ENCODE data around the gene CTNNAL1.
"Not testable (repeated sequence)": the region's sequence is repeated elsewhere in the genome, so short reads cannot be mapped to it uniquely, and the experiment has no call there.

Gene CTNNAL1

DNA sequence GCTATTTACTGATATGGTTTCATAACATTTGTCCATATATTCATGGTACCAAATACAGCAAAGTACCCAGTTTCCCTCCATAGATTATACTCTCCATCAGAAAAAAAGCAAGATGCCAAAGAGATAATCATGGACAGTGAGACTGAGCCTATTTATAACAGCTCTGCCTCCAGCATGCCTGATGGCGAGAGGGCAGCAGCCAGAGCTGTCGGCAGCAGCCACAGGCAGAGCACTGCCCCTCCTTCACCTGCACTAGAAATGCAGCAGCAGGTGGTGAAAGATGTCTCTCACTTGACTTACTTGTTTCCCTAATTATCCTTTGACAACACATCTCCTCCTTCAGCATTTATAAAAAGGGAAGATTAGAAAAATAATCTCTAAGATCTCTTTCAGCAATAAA, 32.4 kb downstream of the CTNNAL1 start:
- DNase-seq, result no peak

DNA sequence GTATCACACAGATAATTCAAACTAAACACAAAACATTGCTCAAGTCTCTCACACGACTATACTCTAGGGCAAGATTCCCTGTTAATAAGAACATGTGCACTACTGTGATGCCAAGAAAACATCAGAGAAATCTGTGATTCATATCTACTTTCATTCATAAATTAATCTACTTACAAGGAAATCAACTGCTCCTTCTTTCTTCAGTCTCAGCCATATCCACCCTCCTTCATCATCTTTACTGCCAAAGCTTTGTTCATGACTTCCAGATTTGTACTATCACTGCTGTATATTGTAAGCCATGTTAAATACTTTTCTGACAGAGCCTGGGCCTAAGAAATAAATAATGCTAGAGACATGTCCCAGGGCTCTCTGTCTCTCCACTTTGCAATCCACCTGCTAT, 35.1 kb downstream of the CTNNAL1 start:
- no peak for DNase-seq

DNA sequence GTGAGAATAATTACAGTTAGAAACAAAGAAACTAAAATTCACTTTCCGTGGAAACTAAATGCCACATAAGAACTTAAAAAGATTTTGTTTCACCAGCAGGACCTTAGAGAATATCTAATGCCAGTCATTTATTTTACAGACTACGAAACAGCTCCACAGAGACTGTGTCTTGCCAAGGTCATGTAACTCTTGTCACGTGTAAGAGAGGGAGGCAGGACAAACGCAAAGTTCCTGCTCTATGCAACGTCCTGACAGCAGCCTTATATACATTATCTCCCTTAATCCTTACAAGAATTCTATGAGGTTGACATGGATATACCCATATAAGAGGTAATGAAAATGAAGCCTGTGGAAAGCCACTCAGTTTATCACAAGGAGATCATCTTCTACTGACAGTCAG, 39.4 kb downstream of the CTNNAL1 start:
- no peak for DNase-seq

DNA sequence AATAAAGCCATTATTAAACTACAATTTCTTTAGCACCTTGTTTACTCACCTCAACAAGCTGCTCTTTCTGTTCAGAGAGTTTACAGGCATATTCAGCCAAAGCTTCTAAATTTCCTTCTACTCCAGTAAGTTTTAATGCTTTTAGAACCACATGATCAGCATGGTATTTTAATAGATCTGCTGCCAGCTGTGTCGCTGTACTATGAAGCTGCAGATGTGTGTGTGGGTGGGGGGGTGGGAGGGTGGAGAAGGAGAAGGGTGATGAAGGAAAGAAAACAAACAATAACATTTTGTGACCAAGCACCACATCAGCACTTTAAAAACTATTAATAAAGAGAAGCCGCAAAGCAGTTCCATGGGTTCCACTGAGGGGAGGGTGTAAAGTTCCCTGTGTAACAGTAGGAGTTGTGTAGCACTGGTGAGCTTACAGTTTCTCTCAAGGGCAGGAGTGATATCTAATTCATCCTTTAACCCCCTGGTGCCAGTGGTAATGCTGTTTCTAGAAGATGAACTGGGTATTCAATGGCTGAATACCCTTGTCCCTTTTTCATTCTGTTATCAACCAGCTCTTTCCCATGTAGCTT, 40.6 kb downstream of the CTNNAL1 start:
- DNase-seq, result peak; percentile 34

DNA sequence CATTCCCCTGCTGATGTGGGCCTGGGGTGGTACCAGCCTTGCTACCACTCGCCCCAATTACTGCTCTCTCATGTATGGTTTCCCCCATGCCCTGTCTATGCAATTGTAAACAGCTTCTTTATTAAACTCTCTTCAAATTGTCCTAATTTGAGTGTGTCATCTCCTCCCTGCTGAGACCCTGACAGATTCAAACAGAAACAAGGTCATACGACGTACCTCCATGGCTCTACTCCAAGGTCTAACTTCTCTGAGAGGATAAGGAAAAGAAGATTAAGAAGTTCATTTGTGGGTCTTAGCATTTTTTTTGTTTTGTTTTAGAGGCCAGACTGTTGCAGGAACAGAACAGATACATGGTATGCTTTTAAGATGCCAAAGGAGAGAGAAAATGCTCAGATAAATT, 41.1 kb downstream of the CTNNAL1 start:
- no peak for DNase-seq

DNA sequence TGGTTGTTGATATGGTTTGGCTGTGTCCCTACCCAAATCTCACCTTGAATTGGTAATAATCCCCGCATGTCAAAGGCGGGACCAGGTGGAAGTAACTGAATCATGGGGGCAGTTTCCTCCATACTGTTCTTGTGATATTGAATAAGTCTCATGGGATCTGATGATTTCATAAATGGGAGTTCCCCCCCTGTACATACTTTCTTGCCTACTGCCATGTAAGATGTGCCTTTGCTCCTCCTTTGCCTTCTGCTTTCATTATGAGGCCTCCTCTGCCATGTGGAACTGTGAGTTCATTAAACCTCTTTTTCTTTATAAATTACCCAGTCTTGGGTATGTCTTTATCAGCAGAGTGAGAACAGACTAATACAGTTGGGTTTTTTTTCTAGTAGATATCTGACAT, 41.9 kb downstream of the CTNNAL1 start:
- DNase-seq, result not testable (repeated sequence)

DNA sequence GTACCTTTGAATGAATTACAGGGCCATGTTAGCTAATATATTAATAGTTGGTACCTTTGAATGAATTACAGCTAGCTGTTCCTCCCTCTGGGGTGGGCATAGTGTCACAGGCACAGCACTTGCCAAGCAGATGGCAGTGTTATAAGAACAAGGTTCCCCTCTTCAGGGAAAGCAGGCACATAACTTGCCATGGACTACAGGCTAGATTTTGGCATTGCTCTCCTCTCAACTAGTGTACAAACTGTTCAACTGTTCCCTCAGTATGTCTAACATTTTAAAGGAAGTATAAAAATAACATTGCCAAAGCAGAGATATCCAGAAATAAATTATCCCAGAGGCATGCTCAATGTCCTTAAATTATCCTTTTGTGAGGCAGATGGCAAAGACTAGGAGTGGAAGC, 45.4 kb downstream of the CTNNAL1 start:
- DNase-seq, result no peak

DNA sequence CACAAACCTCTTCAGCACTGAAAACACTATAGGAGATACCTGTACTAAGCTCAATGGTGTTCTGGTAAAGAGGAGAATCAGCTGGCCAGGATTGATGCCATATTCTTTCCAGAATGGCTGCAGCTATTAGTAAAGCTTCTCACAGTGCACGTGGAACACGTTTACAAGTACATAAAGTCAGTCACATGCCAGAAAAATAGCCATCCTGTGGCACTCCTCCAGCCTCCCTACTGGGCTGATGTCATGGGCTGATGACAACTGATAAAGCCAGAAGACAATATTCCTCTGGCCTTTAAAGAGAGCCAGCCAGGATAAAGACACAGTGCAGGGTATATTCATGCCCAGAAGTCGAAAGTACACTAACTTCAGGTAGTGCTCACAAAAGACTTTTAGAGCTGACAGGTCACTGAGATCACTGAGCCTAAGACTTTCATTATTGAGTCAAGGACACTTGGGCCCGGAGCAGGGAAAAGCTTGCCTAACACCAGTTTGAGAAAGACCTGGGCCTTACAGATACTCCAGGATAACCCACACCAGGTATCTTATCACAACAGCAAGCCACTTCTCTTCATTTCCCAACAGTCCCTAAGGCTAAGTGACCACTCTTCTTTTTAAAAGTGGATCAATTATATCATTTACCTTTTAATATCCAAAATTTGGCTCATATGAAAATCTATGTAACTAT, 49.7 kb downstream of the CTNNAL1 start:
- DNase-seq, result no peak

DNA sequence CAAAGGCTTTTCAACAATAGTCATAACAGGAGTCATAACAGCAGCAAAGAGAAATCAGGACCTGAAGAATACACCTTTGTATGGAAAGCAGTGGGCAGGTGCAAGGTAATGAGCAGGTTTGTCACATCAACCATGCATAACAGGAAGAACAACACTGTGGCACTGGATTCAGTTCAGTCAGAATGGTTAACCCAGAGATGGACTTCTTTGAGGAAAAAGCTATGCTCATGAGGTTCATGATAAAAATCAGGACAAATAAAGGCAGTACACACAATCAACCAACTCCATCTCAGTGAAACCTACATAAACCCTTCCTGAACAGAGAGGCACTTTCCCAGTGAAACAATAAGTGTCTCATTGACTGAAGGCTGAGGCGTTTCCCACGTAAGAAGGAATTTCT, 52.1 kb downstream of the CTNNAL1 start:
- no peak for DNase-seq

DNA sequence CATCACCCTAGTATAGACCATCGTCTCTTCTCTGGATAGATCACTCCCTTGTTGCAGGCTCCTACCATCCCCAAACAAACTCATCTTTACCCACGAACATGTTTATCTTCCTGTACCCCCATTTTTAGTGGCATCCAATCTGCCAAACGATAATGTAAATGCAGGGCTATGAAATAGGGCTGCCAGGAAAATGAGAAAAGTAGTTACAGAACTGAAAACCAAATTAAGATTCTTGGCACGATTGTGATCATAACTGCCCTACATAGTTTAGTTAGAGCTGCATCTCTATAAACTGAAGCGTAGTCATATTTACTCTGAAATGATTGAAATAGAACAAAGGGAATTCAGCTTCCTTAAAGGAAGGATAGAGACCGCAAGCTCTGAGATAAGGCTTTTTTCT, 53.0 kb downstream of the CTNNAL1 start:
- DNase-seq, result no peak

DNA sequence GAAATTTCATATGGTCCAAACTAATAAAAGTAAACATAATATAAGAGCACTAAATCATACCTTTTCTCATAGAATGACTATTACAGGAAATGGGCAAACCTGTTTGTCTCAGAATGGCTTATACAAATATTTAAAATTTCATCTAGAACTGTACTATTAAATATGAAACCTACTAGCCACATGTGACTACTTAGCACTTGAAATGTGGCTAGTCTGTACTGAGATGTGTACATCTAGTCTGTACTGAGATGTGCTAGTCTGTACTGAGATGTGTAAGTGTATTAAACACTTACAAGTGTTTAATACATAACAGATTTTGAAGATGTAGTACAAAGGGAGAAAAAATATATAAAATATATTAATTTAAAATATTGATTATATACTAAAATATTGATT, 56.7 kb downstream of the CTNNAL1 start:
- DNase-seq, result no peak

DNA sequence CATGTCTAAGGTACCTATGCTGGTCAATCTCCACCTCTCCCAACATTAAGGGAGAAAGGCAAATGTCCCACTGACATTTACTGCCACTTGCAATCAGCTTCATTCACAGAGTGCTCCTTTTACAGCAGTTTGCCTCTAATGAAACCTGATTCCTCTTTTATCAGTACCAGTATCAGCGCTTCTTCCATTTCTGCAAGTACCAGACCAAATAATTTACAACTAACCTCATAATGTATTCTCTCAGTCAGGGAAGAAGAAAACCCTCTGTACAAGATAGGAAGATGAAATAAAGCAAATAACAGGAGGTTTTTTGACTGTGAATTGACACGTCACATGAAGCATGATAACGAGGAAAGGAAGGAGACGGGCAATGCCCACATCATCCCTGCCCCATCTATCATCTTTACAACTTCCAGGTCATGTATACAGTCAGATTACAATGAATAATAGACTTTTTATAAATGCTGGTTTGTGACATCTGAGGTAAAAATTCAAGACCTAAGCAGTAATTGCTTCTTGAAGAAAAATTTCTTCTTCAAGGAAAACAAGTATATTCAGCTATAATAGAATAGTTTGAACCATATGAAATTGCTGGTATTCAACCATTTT, 57.2 kb downstream of the CTNNAL1 start:
- DNase-seq, result no peak

DNA sequence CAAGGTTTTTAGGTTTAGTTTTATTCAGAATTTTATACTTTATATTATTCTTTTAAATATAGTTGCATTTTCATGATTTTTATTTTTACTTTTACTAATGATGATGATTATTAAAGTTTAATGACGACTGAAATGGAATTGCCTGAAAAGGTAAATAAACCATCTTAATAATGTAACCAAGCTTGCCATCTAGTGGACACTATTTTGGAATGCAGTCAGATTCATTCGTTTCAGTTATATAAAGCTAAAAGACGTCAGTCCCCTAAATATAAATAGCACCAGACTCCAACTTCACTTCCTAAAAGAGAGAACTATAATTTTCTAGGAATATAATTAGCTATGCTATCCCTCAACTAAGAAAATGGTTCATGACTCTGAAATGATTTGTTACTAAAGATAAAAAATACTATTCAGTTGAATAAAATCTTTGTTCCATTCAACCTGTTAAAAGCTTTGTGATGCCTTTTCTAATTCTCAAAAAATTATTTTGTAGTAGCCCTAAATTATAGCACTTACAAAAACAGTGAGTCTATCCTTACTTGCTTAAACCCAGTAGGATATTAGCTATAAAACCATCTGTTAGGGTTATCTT, 59.2 kb downstream of the CTNNAL1 start:
- no peak for DNase-seq

DNA sequence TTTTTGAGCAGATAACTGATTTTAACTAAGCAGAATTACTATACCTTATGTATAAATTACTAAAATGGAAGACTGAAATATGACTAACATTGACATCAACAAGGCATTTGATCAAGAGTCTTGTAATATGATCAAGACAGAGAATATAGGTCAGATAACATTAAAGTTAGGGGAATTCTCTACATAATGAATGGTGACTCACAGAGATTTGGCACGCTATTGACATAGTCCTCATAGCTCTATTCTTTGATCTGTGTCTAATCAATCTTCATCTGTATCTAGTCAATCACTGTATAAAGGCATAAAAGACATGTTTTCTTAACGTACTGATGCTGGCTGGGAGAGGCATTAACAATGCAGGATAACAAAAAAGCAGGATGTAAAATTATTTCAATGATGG, 61.7 kb downstream of the CTNNAL1 start:
- no peak for DNase-seq

DNA sequence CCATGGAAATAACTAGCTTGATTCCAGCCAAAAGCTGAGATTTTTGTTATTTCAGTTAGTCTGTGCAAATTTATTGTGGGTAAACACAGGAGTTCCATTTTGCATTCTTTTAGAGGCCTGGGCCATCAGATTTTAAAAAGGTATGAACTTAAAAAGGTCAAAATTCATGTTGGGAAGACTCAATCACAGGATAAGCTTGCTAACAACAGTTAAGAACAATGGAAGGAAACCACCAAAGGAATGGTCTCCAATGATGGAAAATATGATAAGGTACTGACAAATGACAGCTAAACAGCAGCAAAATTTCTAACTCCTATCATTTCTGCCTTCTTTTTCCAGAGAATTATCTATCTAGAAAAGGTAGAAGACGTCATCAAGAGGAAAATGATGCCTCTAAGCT, 63.1 kb downstream of the CTNNAL1 start:
- DNase-seq, result no peak

DNA sequence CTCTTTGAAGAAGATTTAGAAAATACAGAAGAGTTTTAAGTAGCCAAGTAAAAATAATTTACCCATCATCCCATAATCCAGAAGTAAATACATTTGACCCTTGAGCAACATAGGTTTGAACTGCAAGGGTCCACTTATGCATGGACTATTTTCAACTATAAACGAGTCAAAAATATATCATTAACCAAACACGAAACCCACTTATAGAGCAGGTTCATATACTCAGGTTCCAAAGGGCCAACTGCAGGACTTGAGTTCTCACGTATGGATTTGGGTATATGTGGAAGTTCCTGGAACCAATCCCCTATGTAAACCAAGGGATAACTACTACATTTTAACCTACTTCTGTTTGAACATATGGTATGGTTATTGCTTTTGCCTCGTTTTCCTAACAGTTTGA, 73.3 kb downstream of the CTNNAL1 start:
- DNase-seq, result no peak

DNA sequence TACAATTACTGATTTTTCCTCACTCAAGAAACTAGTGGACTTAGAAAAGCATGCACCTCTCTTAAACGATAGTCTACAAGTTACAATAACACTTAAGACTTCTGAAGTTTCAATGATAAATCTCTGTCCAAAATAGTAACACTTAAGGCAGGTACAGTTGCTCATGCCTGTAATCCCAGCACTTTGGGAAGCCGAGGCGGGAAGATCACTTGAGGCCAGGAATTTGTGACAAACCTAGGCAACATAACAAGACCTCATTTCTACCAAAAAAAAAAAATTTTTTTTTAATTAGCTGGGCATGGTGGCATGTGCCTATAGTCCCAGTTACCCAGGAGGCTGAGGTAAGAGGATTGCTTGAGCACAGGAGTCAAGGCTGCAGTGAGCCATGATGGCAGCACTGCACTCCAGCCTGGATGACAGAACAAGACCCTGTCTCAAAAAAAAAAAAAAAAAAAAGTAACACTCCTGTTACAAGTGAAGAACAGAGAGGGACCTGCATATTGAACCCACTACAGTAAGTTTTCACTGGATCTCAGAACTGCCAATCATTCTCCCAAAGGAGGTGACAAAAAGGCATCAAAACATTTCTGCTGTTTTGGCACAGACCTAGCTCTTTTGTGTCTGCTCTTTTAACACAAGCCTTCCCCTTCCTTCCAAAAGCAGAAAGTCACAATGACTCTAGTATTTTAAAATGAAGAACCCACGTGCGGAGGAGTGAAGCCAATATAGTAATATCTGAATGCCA, 75.6 kb downstream of the CTNNAL1 start:
- DNase-seq, result no peak

DNA sequence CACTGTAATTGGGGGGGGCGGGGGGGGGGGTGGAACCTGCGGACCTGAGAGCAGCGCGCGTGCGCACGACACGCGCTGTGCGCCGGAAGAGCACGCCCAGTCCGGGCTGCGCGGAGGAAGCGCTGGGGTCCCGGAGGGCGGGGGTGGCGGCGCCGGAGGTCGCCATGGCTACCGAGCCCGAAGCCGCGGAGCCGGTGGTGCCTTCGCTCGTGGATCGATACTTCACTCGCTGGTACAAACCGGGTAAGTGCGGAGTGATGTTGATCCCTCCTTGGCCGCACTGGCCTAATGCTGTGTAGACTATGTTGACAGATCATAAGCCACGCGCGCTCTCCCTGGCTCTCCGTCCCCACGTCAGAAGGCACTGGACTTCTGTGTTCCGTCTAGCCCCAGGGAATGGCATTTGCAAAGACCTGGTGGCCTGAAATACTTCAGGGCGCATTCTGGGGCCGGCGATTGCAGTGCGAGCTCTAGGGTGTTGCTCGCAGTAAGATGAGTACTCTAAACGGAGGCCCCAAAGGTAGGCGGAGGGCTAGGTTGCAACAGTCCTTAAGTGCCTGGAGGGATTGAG, 78.9 kb downstream of the CTNNAL1 start, which contains the start of gene ABITRAM:
TSS of gene ABITRAM (plus strand) at position 78 of the 571 bp plus-strand sequence. CDS start at position 165, 87 bp downstream.
- no peak for DNase-seq

DNA sequence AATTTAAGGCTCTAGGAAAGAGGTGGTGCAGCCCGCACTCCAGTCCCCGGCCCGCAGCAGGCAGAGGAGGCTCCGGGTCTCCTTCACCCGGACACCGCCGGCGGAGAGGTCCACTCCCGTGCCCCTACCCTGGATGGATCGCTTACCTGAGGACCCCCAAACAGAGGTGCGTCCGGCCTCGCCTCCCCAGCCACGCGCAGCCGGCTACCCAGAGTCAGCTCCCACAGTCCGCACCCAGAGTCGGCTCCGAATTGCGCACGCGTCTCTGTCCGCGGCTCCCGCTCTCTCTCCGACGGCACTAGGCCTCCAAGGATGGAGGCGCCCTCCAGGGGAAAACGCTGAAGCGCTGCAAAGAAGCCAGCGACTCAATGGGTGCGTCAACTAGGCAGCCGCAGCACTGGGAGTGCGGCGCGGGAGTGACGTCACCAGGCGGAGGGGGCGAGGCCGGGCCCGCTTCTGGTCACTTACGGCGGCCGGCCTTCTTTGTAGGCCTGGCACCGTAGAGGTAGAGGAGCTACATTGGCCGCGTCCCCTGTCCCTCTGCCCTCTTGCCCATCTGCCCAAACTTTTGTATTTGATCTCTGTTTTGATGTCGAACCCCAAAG, 79.5 kb downstream of the CTNNAL1 start, which contains the start of gene ELP1:
TSS of gene ELP1 (minus strand) at position 407 of the 605 bp plus-strand sequence. CDS start 2,978 bp downstream, outside the sequence.
- DNase-seq, result peak; percentile 94

DNA sequence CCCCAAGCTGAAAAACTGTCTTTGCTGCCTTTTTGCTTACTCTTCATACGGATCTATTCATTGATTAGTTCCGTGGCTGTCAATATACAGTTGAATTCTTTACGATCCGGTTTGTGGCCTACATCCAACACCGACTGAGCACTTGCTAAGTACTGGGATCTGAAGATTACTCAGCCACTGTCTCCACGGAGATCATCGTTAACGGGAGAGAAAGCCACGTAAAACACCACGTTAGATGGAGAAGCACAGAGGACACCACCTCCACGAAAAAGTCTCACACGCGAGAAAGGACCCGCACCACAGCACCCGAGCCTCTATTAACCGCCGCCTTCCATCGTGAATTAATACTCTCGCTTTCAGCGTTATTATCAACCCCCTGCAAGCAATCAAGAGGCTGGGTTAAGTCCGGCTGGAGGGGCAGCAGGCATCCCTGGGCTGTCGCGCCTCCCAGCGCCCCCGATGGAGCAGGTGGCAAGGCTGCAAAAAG, 80.0 kb downstream of the CTNNAL1 start:
- no peak for DNase-seq

DNA sequence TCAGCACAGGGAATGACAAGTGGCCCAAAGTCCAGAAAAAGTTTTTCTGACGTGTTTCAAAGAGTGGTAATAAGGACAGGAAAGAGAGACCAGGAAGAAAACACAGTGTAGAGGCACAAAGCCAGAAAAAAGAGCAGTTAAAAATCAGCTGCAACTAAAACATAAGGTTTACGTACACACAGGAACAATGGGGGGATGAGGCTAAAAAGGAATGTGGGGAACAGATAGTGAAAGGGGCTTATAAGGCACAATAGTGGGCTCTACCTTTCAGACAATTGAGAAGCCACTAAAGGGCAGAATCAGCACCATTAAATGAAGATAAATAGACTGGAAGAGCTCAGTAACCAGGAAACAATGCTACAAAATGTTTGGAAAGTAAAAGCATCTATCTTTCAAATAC, 84.9 kb downstream of the CTNNAL1 start:
- no peak for DNase-seq

DNA sequence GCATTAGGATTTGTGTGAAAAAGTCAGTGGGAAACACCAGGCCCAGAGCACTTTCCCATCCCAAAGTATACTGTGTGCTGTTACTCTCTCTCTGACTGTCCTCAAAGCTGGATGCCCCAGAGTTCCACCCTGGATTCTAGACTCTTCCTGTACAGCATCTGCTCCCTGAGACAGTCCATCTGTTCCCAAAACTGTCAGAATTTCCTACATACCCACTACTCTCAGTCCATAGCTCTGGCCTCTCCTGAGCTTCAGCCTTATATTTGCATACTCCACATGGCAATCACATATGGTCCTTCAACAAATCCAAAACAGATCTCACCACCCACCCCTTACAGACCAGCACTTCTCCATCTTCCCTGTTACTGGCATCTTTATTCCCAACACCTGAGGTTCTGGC, 88.8 kb downstream of the CTNNAL1 start:
- DNase-seq, result no peak

Data from left hindlimb (tissue), 1 donor.